Muscle layer of colon (tissue), 2 donors: ENCODE results near the gene C2CD4A.
A peak's percentile ranks its signal among the peaks of the same experiment; 100 is the strongest.

ENCODE experiments used
- H3K27ac ChIP-seq: one replicate; pipeline ENCODE4 v1.7.0; 2013; ENCODE audit warnings: low read depth, mild to moderate bottlenecking, low read length, moderate library complexity
- H3K27me3 ChIP-seq, 2 donors: one replicate each; pipeline ENCODE4 v1.7.0; 2013; ENCODE audit warnings: low read length in 2 of 2, mild to moderate bottlenecking in 2 of 2; ENCODE audit not compliant: insufficient read depth in 2 of 2, control insufficient read depth in 1 of 2
- H3K36me3 ChIP-seq: one replicate; pipeline ENCODE4 v1.7.0; 2013; ENCODE audit warnings: mild to moderate bottlenecking, low read length; ENCODE audit not compliant: insufficient read depth
- H3K4me1 ChIP-seq: one replicate; pipeline ENCODE4 v1.7.0; 2013; ENCODE audit warnings: mild to moderate bottlenecking, low read length; ENCODE audit not compliant: insufficient read depth
- H3K4me3 ChIP-seq, 2 donors: one replicate each; pipeline ENCODE4 v1.7.0; 2013; ENCODE audit warnings: low read length in 2 of 2, low read depth in 1 of 2, mild to moderate bottlenecking in 1 of 2, moderate library complexity in 1 of 2
- H3K9ac ChIP-seq: one replicate; pipeline ENCODE4 v1.7.0; 2013; ENCODE audit warnings: low read length
- H3K9me3 ChIP-seq: one replicate; pipeline ENCODE4 v1.7.0; 2013; ENCODE audit warnings: mild to moderate bottlenecking, low read length
- donor health status: abdominal sarcoma.
- donor health status: Adenocarcinoma of cecum.

The C2CD4A gene

DNA sequence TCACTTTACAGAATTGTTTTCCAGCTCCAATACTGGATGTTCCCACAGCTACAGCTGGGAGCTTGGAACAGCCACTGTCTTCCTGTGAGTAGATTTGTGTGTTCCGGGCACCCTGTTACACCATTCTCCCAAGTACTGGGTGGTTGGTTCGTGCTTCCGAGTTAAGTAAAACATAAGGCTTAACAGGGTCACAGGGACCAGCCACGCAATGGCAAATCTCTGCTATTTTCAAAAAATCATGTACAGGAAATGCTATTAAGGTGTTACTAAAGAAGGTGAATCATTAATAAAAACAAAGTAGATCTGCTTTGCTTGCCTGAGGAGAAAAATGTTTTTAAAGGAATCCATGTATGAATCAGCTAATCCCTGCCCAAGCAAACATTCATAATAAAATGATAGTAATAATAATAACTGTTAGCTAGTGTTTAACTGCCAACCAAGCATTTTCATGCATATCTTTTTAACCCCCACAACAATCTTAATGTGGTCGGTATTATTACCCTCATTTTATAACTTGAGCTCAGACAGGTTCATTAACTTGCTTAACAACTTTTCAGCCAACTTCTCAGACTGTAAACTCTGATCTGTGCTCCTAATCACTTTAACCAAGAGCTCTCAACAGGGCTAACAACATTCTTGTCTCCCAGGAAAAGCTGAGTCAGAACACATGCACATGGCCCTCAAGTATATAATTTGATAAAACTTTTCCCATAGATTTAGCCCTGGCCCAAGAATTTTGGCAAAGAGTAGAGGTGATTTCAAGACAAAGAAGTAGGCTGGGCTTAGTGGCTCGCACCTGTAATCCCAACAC lies 2.7 kb upstream of the C2CD4A start:
- Histone ChIP-seq H3K9me3 (no peaks in the 10 kb centered on the region), H3K9ac (no peak overlapping the region), H3K4me1 (peaks cover 15% of the 10 kb centered on the region), H3K36me3 (no peaks in the 10 kb centered on the region), H3K27ac (no peak overlapping the region), H3K4me3 (no peak overlapping the region), H3K27me3 (peaks cover 15 to 16% of the 10 kb centered on the region in 2 donors)

DNA sequence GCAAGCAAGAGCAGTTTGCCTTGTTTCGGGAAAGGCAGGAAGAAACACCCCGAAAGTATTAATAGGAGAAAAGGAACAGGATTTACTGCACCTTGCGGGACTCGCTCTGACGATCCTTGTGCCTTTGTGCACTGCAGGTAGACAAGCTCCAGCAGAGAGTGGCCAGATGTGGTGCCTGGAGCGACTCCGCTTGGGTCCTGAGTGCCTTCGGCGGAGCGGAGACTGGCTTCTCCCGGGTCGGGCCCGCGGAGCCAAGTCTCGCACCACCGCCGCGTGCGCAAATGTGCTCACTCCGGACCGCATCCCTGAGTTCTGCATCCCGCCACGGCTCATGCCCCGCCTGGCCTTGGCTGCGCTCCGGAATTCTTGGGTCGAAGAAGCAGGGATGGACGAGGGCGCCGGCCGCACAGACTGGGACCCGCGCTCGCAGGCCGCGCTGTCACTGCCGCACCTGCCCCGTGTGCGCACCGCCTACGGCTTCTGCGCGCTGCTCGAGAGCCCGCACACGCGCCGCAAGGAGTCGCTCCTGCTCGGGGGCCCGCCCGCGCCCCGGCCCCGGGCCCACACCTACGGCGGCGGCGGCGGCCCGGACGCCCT lies 769 bp downstream of the C2CD4A start:
- peak overlapping the region in 1 of 2 donors; percentile 64 for H3K4me3 ChIP-seq
- no peak overlapping the region for H3K27ac ChIP-seq
- peaks cover 17% of the 10 kb centered on the region for H3K4me1 ChIP-seq
- no peak overlapping the region for H3K9ac ChIP-seq
- no peaks in the 10 kb centered on the region for H3K36me3 ChIP-seq
- H3K27me3 ChIP-seq, result peaks cover 15 to 22% of the 10 kb centered on the region in 2 donors
- no peaks in the 10 kb centered on the region for H3K9me3 ChIP-seq

DNA sequence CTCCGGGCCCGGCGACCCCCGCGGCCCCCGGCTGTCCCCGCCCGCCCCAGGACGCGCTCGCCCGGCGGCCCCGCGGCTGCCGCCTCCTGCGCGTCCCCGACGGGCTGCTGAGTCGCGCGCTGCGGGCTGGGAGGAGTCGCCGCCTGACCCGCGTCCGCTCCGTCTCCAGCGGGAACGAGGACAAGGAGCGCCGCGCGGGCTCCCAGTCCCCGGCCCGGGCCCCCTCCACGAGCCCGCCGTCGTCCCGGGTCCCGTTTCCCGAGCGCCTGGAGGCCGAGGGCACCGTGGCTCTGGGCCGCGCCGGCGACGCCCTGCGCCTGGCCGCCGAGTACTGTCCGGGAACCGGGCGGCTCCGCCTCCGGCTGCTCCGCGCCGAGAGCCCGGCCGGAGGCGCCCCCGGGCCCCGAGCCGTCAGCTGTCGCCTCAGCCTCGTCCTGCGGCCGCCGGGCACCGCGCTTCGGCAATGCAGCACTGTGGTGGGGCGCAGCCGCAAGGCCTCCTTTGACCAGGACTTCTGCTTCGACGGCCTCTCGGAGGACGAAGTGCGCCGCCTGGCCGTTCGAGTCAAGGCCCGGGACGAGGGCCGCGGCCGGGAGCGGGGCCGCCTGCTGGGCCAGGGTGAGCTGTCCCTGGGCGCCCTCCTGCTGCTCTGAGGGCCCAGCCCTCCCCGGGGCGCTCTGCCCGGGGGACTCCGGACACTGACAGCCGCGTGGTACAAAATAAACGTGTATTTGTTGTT lies 1.5 kb downstream of the C2CD4A start:
- H3K9ac ChIP-seq, result no peak overlapping the region
- peaks cover 17% of the 10 kb centered on the region for H3K4me1 ChIP-seq
- no peak overlapping the region for H3K27ac ChIP-seq
- H3K4me3 ChIP-seq, result peak overlapping the region in 1 of 2 donors; percentile 7
- no peaks in the 10 kb centered on the region for H3K9me3 ChIP-seq
- peaks cover 15 to 22% of the 10 kb centered on the region in 2 donors for H3K27me3 ChIP-seq
- no peaks in the 10 kb centered on the region for H3K36me3 ChIP-seq

DNA sequence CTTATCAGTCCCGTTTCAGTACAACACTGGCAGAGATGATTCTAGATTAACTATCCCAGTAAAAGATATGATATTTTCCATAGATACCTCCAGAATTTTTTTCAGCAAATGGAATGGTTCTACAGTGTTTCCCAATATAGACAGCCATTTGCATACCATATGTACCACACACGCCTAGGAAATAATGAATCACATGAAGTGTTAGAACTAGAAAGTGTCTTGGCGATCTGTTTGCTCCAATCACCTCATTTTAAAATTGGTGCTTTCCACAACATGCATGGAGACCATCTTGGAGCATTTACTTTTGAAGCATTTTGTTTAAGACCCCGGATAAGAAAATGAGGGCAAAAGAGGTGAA lies 2.0 kb downstream of the C2CD4A start:
- Histone ChIP-seq H3K4me1 (peaks cover 17% of the 10 kb centered on the region), H3K27ac (no peak overlapping the region), H3K36me3 (no peaks in the 10 kb centered on the region), H3K9me3 (no peaks in the 10 kb centered on the region), H3K27me3 (peaks cover 15 to 22% of the 10 kb centered on the region in 2 donors), H3K9ac (no peak overlapping the region), H3K4me3 (peak overlapping the region in 1 of 2 donors; percentile 7)

DNA sequence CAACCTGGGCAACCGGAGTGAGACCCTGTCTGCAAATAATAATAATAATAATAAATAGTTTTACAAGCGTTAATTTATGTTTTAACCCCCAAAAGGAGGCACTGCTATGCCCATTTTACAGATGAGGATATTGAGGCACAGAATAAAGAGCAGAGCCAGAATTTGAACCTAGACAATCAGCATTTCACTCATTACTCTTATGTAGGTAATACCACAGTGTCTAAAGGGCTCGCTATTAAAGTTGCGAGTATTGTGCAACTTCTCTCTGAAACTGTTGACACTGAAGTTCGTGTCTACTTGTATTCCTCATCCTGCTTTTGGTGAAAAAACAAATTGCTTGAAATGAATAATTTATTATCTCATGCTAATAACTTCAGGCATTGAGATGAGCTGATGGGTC lies 2.8 kb downstream of the C2CD4A start:
- peaks cover 15 to 22% of the 10 kb centered on the region in 2 donors for H3K27me3 ChIP-seq
- no peak overlapping the region for H3K4me3 ChIP-seq
- peaks cover 17% of the 10 kb centered on the region for H3K4me1 ChIP-seq
- H3K9me3 ChIP-seq, result no peaks in the 10 kb centered on the region
- no peak overlapping the region for H3K9ac ChIP-seq
- no peak overlapping the region for H3K27ac ChIP-seq
- no peaks in the 10 kb centered on the region for H3K36me3 ChIP-seq

DNA sequence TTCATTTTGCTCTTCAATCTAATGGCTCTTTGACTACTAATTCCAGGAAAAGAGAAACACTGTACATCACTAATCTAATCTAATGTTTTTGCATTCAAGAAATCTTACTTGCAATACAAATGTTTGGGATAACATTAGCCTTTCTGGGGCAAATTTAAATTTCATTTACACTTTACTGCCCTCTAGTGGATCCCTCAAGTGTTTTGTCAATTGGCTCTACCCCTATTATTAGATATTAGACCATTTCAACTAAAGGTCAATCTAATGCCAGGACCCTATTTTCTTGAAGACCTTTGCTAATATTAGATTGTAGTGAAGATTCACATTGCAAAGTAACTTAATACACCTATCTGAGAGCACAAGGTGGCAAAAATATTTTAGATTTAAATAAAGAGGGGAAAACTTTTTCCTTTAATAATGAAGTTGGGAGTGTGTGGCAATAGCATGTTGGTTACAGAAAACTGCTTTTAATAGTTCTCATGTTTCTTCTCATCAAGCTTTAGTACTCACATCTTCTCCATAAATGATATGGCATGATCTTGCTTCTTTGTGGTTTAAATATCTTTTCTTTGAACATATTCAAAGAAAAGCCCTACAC lies 5.0 kb downstream of the C2CD4A start:
- no peaks in the 10 kb centered on the region for H3K36me3 ChIP-seq
- H3K27ac ChIP-seq, result no peak overlapping the region
- no peaks in the 10 kb centered on the region for H3K9me3 ChIP-seq
- H3K27me3 ChIP-seq, result peaks cover 8 to 12% of the 10 kb centered on the region in 2 donors
- H3K9ac ChIP-seq, result no peak overlapping the region
- H3K4me3 ChIP-seq, result no peak overlapping the region
- peaks cover 12% of the 10 kb centered on the region for H3K4me1 ChIP-seq

DNA sequence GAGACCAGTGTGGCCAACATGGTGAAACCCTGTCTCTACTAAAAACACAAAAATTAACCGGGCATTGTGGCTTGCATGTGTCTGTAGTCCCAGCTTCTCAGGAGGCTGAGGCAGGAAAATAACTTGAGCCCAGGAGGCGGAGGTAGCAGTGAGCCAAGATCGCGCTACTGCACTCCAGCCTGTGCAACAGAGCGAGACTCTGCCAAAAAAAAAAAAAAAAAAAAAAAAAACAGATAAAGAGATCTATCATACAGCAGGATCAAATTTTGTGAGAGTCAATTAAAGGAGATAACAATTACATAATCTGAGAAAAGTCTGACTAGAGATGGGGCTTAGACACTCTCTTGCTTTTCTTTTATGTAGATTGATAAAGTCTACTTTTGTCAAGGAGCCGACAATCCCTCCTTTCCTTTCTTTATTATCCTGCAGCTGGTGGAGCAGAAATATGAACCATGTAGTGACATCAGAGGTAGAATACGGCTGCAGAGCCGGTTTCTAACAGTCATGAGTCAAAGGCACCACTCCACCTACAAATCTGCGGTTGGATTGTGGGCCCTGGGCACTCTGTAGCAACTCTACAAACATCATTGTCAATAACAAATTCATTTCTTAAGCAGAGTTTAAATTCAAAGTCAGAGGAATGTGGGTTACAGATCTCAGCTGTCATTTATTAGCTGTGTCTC lies 9.0 kb downstream of the C2CD4A start:
- Histone ChIP-seq H3K27me3 (no peaks in the 10 kb centered on the region), H3K4me1 (no peaks in the 10 kb centered on the region), H3K9me3 (no peaks in the 10 kb centered on the region), H3K4me3 (no peak overlapping the region), H3K27ac (no peak overlapping the region), H3K36me3 (no peaks in the 10 kb centered on the region), H3K9ac (no peak overlapping the region)

DNA sequence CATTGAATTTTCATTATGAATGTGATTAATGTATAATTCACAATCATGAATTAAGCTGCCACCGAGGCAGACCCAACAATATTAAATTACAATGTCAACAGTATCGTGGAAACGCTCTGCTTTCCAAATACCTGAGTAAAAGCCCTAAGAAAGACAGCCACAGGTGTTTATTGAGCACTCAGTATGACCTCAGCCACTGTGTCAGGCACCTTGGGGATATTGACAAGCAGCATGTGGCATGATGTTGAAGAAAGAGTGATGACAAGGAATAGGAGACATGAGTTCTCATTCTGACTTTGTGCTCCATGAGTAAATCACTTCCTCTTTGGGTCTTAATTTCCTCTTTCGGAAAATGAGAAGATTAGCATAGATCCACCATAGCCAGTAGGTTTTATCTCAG lies 12.8 kb downstream of the C2CD4A start:
- Histone ChIP-seq H3K9ac (no peak overlapping the region), H3K27ac (no peak overlapping the region), H3K9me3 (no peaks in the 10 kb centered on the region), H3K27me3 (no peaks in the 10 kb centered on the region), H3K36me3 (no peaks in the 10 kb centered on the region), H3K4me1 (no peaks in the 10 kb centered on the region), H3K4me3 (no peak overlapping the region)

DNA sequence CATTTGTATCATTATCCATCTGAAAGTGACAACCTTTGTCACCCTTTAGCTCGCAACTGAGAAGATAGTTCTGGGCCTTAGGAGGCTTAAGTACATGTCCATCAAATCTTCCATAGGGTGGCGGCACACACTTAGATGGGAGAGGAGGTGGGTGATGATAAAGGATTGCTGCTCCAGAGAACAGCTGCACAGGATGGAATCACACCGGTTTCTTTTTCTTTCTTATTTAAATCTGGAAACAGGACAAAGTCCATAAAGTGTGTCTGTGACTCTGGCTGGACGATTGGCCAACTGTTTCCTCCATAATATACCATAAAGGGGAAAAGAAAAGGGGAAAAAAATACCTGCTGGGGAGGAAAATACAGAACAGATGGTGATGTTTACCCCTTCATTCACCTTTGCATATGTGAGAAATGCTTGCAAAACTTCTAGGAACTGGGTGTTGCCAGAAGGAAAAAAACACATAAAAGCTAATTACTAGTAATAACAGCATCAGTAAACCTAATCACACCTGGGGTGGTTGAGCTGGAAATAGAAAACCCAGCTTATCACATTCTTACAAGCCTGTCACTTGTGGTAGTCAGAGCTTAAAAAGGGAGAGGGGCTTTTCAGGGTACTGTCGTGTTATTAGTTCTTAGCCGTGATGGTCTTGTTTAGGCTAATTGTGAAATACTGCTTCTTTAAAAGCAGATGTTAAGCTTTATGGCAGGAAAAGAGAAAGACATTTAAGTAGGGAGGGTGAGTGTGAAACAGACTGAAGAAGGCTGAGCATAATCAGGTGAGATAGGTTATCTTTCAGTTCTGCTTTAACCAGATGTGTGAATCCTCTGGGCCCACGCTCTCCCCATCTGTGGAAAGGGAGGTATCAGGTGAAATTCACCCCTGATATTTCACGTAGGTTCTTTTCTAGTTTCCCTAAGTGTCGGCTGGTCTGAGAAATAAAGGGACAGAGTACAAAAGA lies 16.7 kb downstream of the C2CD4A start:
- Histone ChIP-seq H3K4me3 (no peak overlapping the region), H3K9me3 (no peaks in the 10 kb centered on the region), H3K4me1 (no peaks in the 10 kb centered on the region), H3K27ac (no peak overlapping the region), H3K36me3 (no peaks in the 10 kb centered on the region), H3K27me3 (no peaks in the 10 kb centered on the region), H3K9ac (no peak overlapping the region)

DNA sequence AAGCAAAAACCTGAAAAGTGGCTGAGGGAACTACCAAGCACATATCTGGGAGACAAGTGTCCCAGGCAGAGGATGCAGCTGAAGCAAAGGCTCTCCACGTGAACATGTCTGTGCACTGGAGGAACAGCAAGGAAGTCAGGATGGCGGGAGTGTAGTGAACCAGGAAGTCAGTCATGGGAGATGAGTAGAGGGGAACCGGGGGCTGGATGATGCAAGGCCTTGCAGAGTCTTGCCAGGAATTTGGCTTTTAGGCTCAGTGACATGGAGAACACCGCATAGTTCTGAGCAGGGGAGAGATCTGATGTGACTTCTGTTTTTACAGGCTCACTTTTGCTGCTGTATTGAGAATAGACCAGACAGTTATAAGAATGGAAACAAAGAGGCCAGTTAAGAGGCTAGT lies 19.0 kb downstream of the C2CD4A start:
- no peaks in the 10 kb centered on the region for H3K9me3 ChIP-seq
- no peaks in the 10 kb centered on the region for H3K4me1 ChIP-seq
- H3K36me3 ChIP-seq, result no peaks in the 10 kb centered on the region
- no peaks in the 10 kb centered on the region for H3K27me3 ChIP-seq
- H3K27ac ChIP-seq, result no peak overlapping the region
- no peak overlapping the region for H3K4me3 ChIP-seq
- H3K9ac ChIP-seq, result no peak overlapping the region
